Astrocyte of the cerebellum (primary cell): ENCODE data around the gene FNIP2.
"Not testable (repeated sequence)": the region's sequence is repeated elsewhere in the genome, so short reads cannot be mapped to it uniquely, and the experiment has no call there.

Experiments used
- DNase-seq: peaks from one replicate; pipeline ENCODE4 v3.0.0-alpha.2; 2011; ENCODE audit warnings: low read depth
- H3K4me3 ChIP-seq: 2 replicates; pipeline ENCODE4 v1.5.1; 2011; ENCODE audit warnings: mild to moderate bottlenecking, low read depth, low read length, moderate library complexity
- CTCF ChIP-seq: IDR thresholded peaks from 2 replicates; pipeline ENCODE4 v1.5.1; 2012; ENCODE audit warnings: low read length, low read depth, moderate library complexity, mild to moderate bottlenecking; ENCODE audit errors: missing control alignments
- in situ Hi-C: cut with HindIII; loops from 2 replicates; pipeline ENCODE4 v1.10.0; 2017; ENCODE audit warnings: low sequenced_read_pairs

Gene FNIP2

GRCh38 chr4:158877069-158877468 is 108.2 kb downstream of the FNIP2 start:
- TF ChIP-seq CTCF: no peak
- in situ Hi-C loops: no loop called here
- no peak for DNase-seq
- no peak overlapping the region for H3K4me3 ChIP-seq

GRCh38 chr4:158882142-158882541 is 113.3 kb downstream of the FNIP2 start:
- DNase-seq, in situ Hi-C loops, H3K4me3 ChIP-seq: not testable (repeated sequence)

GRCh38 chr4:158884280-158884679 is 115.5 kb downstream of the FNIP2 start:
- TF ChIP-seq CTCF: no peak
- H3K4me3 ChIP-seq: no peak overlapping the region
- in situ Hi-C loops: no loop called here
- no peak for DNase-seq

GRCh38 chr4:158885564-158885963 is 116.7 kb downstream of the FNIP2 start:
- TF ChIP-seq CTCF: no peak
- H3K4me3 ChIP-seq: no peak overlapping the region
- in situ Hi-C loops: no loop called here
- no peak for DNase-seq

GRCh38 chr4:158890294-158890693 is 121.5 kb downstream of the FNIP2 start:
- H3K4me3 ChIP-seq: no peak overlapping the region
- DNase-seq: no peak
- no peak for TF ChIP-seq CTCF
- in situ Hi-C loops: no loop called here

- DNase-seq: no peak
- H3K4me3 ChIP-seq: no peak overlapping the region
- in situ Hi-C loops: no loop called here
- no peak for TF ChIP-seq CTCF
Observed at GRCh38 chr4:158891256-158891655, 122.4 kb downstream of the FNIP2 start.

- in situ Hi-C loops: no loop called here
Observed at GRCh38 chr4:158894826-158895225, 126.0 kb downstream of the FNIP2 start.

More at GRCh38 chr4:158894826-158895225, 126.0 kb downstream of the FNIP2 start:
- no peak overlapping the region for H3K4me3 ChIP-seq
- no peak for TF ChIP-seq CTCF
- DNase-seq: no peak
